ENCODE data around the gene OR51B4.
"Not testable (repeated sequence)": the region's sequence is repeated elsewhere in the genome, so short reads cannot be mapped to it uniquely, and the experiment has no call there.

OR51B4 gene

GRCh38 chr11:5301846-5302245, at the start of gene OR51B4:
Gene OR51B4 (minus strand): TSS chr11:5301946. CDS start chr11:5301946, 0 bp downstream.
- DNase-seq: no peak

GRCh38 chr11:5351208-5351607, 49.5 kb upstream of the OR51B4 start, which contains the start of gene OR51B6:
Gene OR51B6 (plus strand): TSS chr11:5351508. CDS start chr11:5351508, 0 bp downstream.
- no peak for DNase-seq

- DNase-seq: no peak
These were observed 47.8 kb upstream of the OR51B4 start for GRCh38 chr11:5349550-5349949.

GRCh38 chr11:5348551-5349194, 46.9 kb upstream of the OR51B4 start:
- no peak for DNase-seq

- no peak for DNase-seq
These were observed 44.1 kb upstream of the OR51B4 start for GRCh38 chr11:5345831-5346230.

GRCh38 chr11:5343474-5344335, 42.0 kb upstream of the OR51B4 start, which contains the start of gene OR51B5:
Gene OR51B5 (minus strand): TSS chr11:5343524. CDS start chr11:5343524, 0 bp downstream.
- no peak for DNase-seq

GRCh38 chr11:5339771-5340322, 38.1 kb upstream of the OR51B4 start:
- no peak for DNase-seq

- DNase-seq: not testable (repeated sequence)
These were observed 35.5 kb upstream of the OR51B4 start for GRCh38 chr11:5337253-5337652.

- DNase-seq: no peak
These were observed 34.6 kb upstream of the OR51B4 start for GRCh38 chr11:5336331-5336730.

GRCh38 chr11:5335170-5335569, 33.4 kb upstream of the OR51B4 start:
- DNase-seq: no peak

- DNase-seq: no peak
These were observed 22.5 kb upstream of the OR51B4 start, which contains the start of gene OR51B2 for GRCh38 chr11:5324197-5324596. Gene OR51B2 (minus strand): TSS chr11:5324297. CDS start chr11:5324297, 0 bp downstream.

GRCh38 chr11:5317292-5317691, 15.5 kb upstream of the OR51B4 start:
- no peak for DNase-seq

GRCh38 chr11:5313326-5314023, 11.7 kb upstream of the OR51B4 start:
- DNase-seq: not testable (repeated sequence)

GRCh38 chr11:5310423-5310822, 8.7 kb upstream of the OR51B4 start:
- DNase-seq: no peak

- no peak for DNase-seq
These were observed 5.7 kb upstream of the OR51B4 start for GRCh38 chr11:5307256-5308019.

- no peak for DNase-seq
These were observed 2.3 kb upstream of the OR51B4 start for GRCh38 chr11:5304046-5304445.

- DNase-seq: no peak
These were observed 1.9 kb upstream of the OR51B4 start for GRCh38 chr11:5303626-5304025.

- no peak for DNase-seq
These were observed 1.5 kb downstream of the OR51B4 start for GRCh38 chr11:5300251-5300650.

- no peak for DNase-seq
These were observed 3.3 kb downstream of the OR51B4 start for GRCh38 chr11:5298451-5298850.

- no peak for DNase-seq
These were observed 3.9 kb downstream of the OR51B4 start for GRCh38 chr11:5297721-5298323.

- DNase-seq: not testable (repeated sequence)
These were observed 7.3 kb downstream of the OR51B4 start for GRCh38 chr11:5294342-5294995.

All from activated CD4-positive, alpha-beta T cell treated with anti-CD3 and anti-CD28 coated beads for 48 hours (primary cell).